ENCODE data around the gene SMOC2. TPM values are rescaled to one million over a fixed set of nuclear protein-coding genes. Genes with fewer than 3 reads are reported as not detected.

Gene SMOC2
- polyA plus RNA-seq, 3 donors: 17.7 to 24.8 (median 21.5) TPM

- no peak for DNase-seq
These were observed 73.2 kb downstream of the SMOC2 start for GRCh38 chr6:168514216-168514615.

GRCh38 chr6:168515376-168515775 lies 74.4 kb downstream of the SMOC2 start:
- no peak for DNase-seq

GRCh38 chr6:168516944-168517741 lies 76.2 kb downstream of the SMOC2 start:
- DNase-seq: no peak

- no peak for DNase-seq
These were observed 76.9 kb downstream of the SMOC2 start for GRCh38 chr6:168517742-168518347.

GRCh38 chr6:168518348-168518745 lies 77.4 kb downstream of the SMOC2 start:
- DNase-seq: no peak

- no peak for DNase-seq
These were observed 77.9 kb downstream of the SMOC2 start for GRCh38 chr6:168518867-168519266.

GRCh38 chr6:168520233-168520632 lies 79.2 kb downstream of the SMOC2 start:
- DNase-seq: no peak

- no peak for DNase-seq
These were observed 83.6 kb downstream of the SMOC2 start for GRCh38 chr6:168524571-168525001.

- DNase-seq: no peak
These were observed 84.1 kb downstream of the SMOC2 start for GRCh38 chr6:168525114-168525513.

- DNase-seq: no peak
These were observed 85.1 kb downstream of the SMOC2 start for GRCh38 chr6:168525926-168526630.

GRCh38 chr6:168526841-168527281 lies 85.9 kb downstream of the SMOC2 start:
- DNase-seq: no peak

- DNase-seq: no peak
These were observed 86.6 kb downstream of the SMOC2 start for GRCh38 chr6:168527451-168528210.

- DNase-seq: no peak
These were observed 87.6 kb downstream of the SMOC2 start for GRCh38 chr6:168528474-168529095.

- DNase-seq: no peak
These were observed 88.2 kb downstream of the SMOC2 start for GRCh38 chr6:168529214-168529613.

GRCh38 chr6:168530653-168531071 lies 89.7 kb downstream of the SMOC2 start:
- DNase-seq: no peak

GRCh38 chr6:168532070-168532469 lies 91.1 kb downstream of the SMOC2 start:
- DNase-seq: no peak

- no peak for DNase-seq
These were observed 92.4 kb downstream of the SMOC2 start for GRCh38 chr6:168533414-168533813.

- DNase-seq: no peak
These were observed 93.3 kb downstream of the SMOC2 start for GRCh38 chr6:168534265-168534664.

GRCh38 chr6:168535711-168536110 lies 94.7 kb downstream of the SMOC2 start:
- DNase-seq: no peak

GRCh38 chr6:168536196-168536595 lies 95.2 kb downstream of the SMOC2 start:
- no peak for DNase-seq

Measured in renal pelvis (tissue), 4 donors.